Ishikawa (cell line): ENCODE results near the gene KYAT1.

Experiments
- CEBPB ChIP-seq: IDR thresholded peaks from 2 replicates; pipeline ENCODE4 v1.6.1; 2012
- CREB1 ChIP-seq: IDR thresholded peaks from 2 replicates; pipeline ENCODE4 v1.6.1; 2012; ENCODE audit warnings: low read depth
- EGR1 ChIP-seq: IDR thresholded peaks from 2 replicates; pipeline ENCODE4 v1.6.1; 2012
- EP300 ChIP-seq: IDR thresholded peaks from 2 replicates; pipeline ENCODE4 v1.6.1; 2012; ENCODE audit warnings: borderline replicate concordance
- FOXM1 ChIP-seq: IDR thresholded peaks from 2 replicates; pipeline ENCODE4 v1.6.1; 2012; ENCODE audit warnings: low read depth, borderline replicate concordance
- NFIC ChIP-seq: IDR thresholded peaks from 2 replicates; pipeline ENCODE4 v1.6.1; 2012
- RAD21 ChIP-seq: IDR thresholded peaks from 2 replicates; pipeline ENCODE4 v1.6.1; 2012; ENCODE audit warnings: low read depth
- REST ChIP-seq: IDR thresholded peaks from 2 replicates; pipeline ENCODE4 v1.6.1; 2012; ENCODE audit warnings: low read depth, mild to moderate bottlenecking
- TAF1 ChIP-seq: IDR thresholded peaks from 2 replicates; pipeline ENCODE4 v1.6.1; 2012; ENCODE audit warnings: low read depth, mild to moderate bottlenecking
- TCF12 ChIP-seq: IDR thresholded peaks from 2 replicates; pipeline ENCODE4 v1.6.1; 2012; ENCODE audit warnings: low read depth
- TEAD4 ChIP-seq: IDR thresholded peaks from 2 replicates; pipeline ENCODE4 v1.6.1; 2012
- USF1 ChIP-seq: IDR thresholded peaks from 2 replicates; pipeline ENCODE4 v1.6.1; 2012
- YY1 ChIP-seq: IDR thresholded peaks from 2 replicates; pipeline ENCODE4 v1.6.1; 2012; ENCODE audit warnings: low read depth
- ZBTB7A ChIP-seq: IDR thresholded peaks from 2 replicates; pipeline ENCODE4 v1.6.1; 2012; ENCODE audit warnings: low read depth
- TF ChIP-seq, protein P1 (sequence below): IDR thresholded peaks from 2 replicates; pipeline ENCODE4 v1.6.1; 2012

The KYAT1 gene

GRCh38 chr9:128818839-128819715, 62.7 kb downstream of the KYAT1 start:
- no peak for TF ChIP-seq REST
- TF ChIP-seq, protein P1, sequence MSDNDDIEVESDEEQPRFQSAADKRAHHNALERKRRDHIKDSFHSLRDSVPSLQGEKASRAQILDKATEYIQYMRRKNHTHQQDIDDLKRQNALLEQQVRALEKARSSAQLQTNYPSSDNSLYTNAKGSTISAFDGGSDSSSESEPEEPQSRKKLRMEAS, result peak; percentile 75
- no peak for TF ChIP-seq CREB1
- TF ChIP-seq YY1, result no peak
- TF ChIP-seq CEBPB, result no peak
- 0 out of 2 replicates have a peak, but pooled peaks have one; percentile 3 for TF ChIP-seq TEAD4
- TF ChIP-seq NFIC, result peak; percentile 10; the same call in 1 of the 2 replicates
- no peak for TF ChIP-seq FOXM1
- peak; percentile 39; the same call in 1 of the 2 replicates for TF ChIP-seq TCF12
- no peak for TF ChIP-seq ZBTB7A
- TF ChIP-seq EP300, result no peak
- TF ChIP-seq USF1, result 0 out of 2 replicates have a peak, but pooled peaks have one; percentile 17
- TF ChIP-seq RAD21, result no peak
- TF ChIP-seq EGR1, result no peak
- TF ChIP-seq TAF1, result no peak

DNA sequence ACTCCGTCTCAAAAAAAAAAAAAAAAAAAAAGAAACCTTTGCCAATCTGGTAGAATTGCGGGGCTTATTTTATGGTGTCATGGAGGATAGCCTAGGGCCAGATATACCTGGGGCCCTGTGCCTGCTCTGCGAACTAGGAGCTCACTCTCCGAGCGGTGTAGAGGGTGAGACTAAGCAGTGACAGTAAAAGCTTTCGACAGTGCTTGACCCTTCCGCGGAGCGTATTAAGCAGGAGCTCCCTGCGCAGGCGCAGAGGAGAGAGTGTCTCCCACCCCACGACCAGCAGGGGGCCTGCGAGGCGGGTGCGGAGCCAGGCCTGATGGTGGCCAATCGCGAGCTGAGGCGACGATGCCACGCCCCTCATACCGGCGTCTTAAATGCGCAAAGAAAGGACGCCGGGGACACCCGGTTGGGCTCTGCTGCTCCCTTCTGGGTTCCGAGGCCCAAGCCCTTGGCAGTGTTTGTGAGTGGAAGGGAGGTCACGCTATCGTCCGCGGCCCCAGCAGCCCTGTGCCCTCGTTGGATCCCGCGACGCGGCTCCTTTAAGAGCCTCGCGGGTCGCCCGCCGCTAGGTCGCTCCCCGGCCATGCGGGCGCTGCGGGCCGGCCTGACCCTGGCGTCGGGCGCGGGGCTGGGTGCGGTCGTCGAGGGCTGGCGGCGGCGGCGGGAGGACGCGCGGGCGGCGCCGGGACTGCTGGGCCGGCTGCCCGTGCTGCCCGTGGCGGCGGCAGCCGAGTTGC, 63.5 kb downstream of the KYAT1 start, which contains the start of gene ENDOG:
Gene ENDOG, plus strand, starts transcription at position 402 of the 740 bp plus-strand sequence. Its CDS starts 185 bp downstream, at position 587.
- TF ChIP-seq TAF1 (peak; percentile 72; the same call in 1 of the 2 replicates), CREB1 (no peak), ZBTB7A (0 out of 2 replicates have a peak, but pooled peaks have one; percentile 18), NFIC (no peak), USF1 (no peak)

- no peak for TF ChIP-seq RAD21
- no peak for TF ChIP-seq YY1
- no peak for TF ChIP-seq EP300
- no peak for TF ChIP-seq EGR1
- no peak for TF ChIP-seq ZBTB7A
- no peak for TF ChIP-seq TEAD4
- no peak for TF ChIP-seq NFIC
- no peak for TF ChIP-seq CEBPB
- no peak for TF ChIP-seq TCF12
- TF ChIP-seq, protein P1, result no peak
- no peak for TF ChIP-seq FOXM1
- TF ChIP-seq REST, result no peak
- TF ChIP-seq CREB1, result no peak
These were observed 70.9 kb downstream of the KYAT1 start for GRCh38 chr9:128810873-128811272.

- TF ChIP-seq, protein P1, result no peak
- TF ChIP-seq YY1 (no peak), CREB1 (no peak), USF1 (no peak), TAF1 (no peak), TCF12 (no peak), FOXM1 (no peak), EP300 (no peak), RAD21 (no peak), CEBPB (no peak), EGR1 (no peak), ZBTB7A (no peak), TEAD4 (no peak), REST (no peak), NFIC (no peak)
These were observed 71.9 kb downstream of the KYAT1 start for GRCh38 chr9:128809831-128810230.
